ENCODE results near the gene TREH. TPM values are rescaled to one million over a fixed set of nuclear protein-coding genes. Genes with fewer than 3 reads are reported as not detected.
A peak's percentile ranks its signal among the peaks of the same experiment; 100 is the strongest.

The TREH gene
- total and polyA plus RNA-seq, 2 experiments from 2014 or later = 0.36 TPM; not detected in 1

DNA sequence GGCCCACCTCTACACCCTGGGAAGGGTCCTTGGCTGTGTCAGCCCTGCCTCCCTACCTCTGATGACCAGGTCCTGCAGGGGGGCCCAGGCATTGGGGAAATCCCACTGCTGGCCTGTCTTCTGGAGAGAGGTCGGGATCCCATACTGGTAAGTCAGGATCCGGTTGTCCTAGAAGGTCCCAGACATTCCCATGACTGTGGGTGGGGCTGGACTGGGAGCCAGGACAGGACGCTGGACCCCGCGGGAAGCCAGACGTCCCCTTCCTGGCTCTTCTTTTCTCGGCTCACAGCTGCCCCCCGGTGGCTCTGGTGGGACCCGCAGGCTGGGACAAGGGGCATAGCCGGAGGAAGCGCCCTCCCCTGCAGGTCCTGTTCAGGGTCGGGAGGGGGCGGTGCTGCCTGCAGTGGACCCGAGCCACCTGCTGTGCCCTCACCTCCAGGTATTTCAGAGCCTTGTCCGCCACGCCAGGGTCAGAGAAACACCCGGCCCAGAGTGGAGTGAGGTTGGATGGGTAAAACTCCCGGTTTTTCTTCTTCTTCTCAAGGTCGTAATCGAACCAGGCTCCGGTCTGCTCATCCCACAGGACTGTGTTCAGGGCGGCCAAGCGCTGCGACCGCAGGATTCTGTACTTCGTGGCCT, 20.0 kb downstream of the TREH start:
- Mint-ChIP-seq H3K27ac (no peak overlapping the region), H3K27me3 (ENCODE audit: insufficient read depth, low read depth, poor library complexity) (peaks cover 23% of the 10 kb centered on the region), H3K36me3 (ENCODE audit: low read depth) (peaks cover 4% of the 10 kb centered on the region; the same call in 1 of the 3 replicates), H3K4me3 (no peak overlapping the region), H3K4me1 (peaks cover 32% of the 10 kb centered on the region), H3K9me3 (no peaks in the 10 kb centered on the region)
- Histone ChIP-seq H3K79me2 (replicated peaks; ENCODE audit: insufficient read depth) (no peaks in the 10 kb centered on the region), H3K36me3 (ENCODE audit: insufficient read depth) (0 out of 2 replicates have a peak, but pooled peaks cover 3% of the 10 kb centered on the region), H3K4me2 (peak overlapping the region; percentile 77), H3K4me3 (peak overlapping the region; percentile 36; the same call in 1 of the 2 replicates), H3F3A (replicated peaks; ENCODE audit: low read depth) (peaks cover 10% of the 10 kb centered on the region; the same call in 1 of the 2 replicates), H3K27me3 (ENCODE audit: insufficient read depth) (no peaks in the 10 kb centered on the region), H3K9me2 (ENCODE audit: insufficient read depth) (no peaks in the 10 kb centered on the region), H2AFZ (peak overlapping the region; percentile 59; the same call in 1 of the 2 replicates), H4K20me1 (replicated peaks; ENCODE audit: insufficient read depth) (peaks cover 4% of the 10 kb centered on the region; the same call in 1 of the 2 replicates), H3K27ac (ENCODE audit: low read depth) (peak overlapping the region; percentile 80; the same call in 1 of the 2 replicates), H3K4me1 (ENCODE audit: insufficient read depth) (peaks cover 27% of the 10 kb centered on the region)
- peak; percentile 98 for DNase-seq (ENCODE audit: low spot score)
- TF ChIP-seq ETS1 (IDR thresholded peaks at IDR 0.05) (0 out of 2 replicates have a peak, but pooled peaks have one; percentile 22), NANOG (IDR thresholded peaks at IDR 0.05; ENCODE audit: borderline replicate concordance) (no peak)
- TF ChIP-seq, protein P1, sequence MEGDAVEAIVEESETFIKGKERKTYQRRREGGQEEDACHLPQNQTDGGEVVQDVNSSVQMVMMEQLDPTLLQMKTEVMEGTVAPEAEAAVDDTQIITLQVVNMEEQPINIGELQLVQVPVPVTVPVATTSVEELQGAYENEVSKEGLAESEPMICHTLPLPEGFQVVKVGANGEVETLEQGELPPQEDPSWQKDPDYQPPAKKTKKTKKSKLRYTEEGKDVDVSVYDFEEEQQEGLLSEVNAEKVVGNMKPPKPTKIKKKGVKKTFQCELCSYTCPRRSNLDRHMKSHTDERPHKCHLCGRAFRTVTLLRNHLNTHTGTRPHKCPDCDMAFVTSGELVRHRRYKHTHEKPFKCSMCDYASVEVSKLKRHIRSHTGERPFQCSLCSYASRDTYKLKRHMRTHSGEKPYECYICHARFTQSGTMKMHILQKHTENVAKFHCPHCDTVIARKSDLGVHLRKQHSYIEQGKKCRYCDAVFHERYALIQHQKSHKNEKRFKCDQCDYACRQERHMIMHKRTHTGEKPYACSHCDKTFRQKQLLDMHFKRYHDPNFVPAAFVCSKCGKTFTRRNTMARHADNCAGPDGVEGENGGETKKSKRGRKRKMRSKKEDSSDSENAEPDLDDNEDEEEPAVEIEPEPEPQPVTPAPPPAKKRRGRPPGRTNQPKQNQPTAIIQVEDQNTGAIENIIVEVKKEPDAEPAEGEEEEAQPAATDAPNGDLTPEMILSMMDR (conservative IDR thresholded peaks at IDR 0.05; ENCODE audit: low read depth in 2 of 2) = peak; percentile 78 to 97
- peak; percentile 80 for ATAC-seq

GRCh38 chr11:118658429-118659313, 20.8 kb downstream of the TREH start:
- Histone ChIP-seq H3K4me2 (peak overlapping the region; percentile 65), H3F3A (replicated peaks; ENCODE audit: low read depth) (peaks cover 10% of the 10 kb centered on the region; the same call in 1 of the 2 replicates), H4K20me1 (replicated peaks; ENCODE audit: insufficient read depth) (peaks cover 4% of the 10 kb centered on the region; the same call in 1 of the 2 replicates), H3K36me3 (ENCODE audit: insufficient read depth) (0 out of 2 replicates have a peak, but pooled peaks cover 3% of the 10 kb centered on the region), H3K79me2 (replicated peaks; ENCODE audit: insufficient read depth) (no peaks in the 10 kb centered on the region), H3K4me1 (ENCODE audit: insufficient read depth) (peaks cover 21% of the 10 kb centered on the region), H3K4me3 (peak overlapping the region; percentile 36; the same call in 1 of the 2 replicates), H3K27me3 (ENCODE audit: insufficient read depth) (no peaks in the 10 kb centered on the region), H3K9me2 (ENCODE audit: insufficient read depth) (no peaks in the 10 kb centered on the region), H2AFZ (no peak overlapping the region), H3K27ac (ENCODE audit: low read depth) (peak overlapping the region; percentile 80; the same call in 1 of the 2 replicates)
- H3K27ac Mint-ChIP-seq = no peak overlapping the region
- H3K4me1 Mint-ChIP-seq = peaks cover 32% of the 10 kb centered on the region
- ATAC-seq (peak; percentile 33), DNase-seq (ENCODE audit: low spot score) (peak; percentile 40)
- H3K4me3 Mint-ChIP-seq = no peak overlapping the region
- peaks cover 6% of the 10 kb centered on the region for H3K36me3 Mint-ChIP-seq (ENCODE audit: low read depth)
- no peaks in the 10 kb centered on the region for H3K9me3 Mint-ChIP-seq
- peaks cover 23% of the 10 kb centered on the region for H3K27me3 Mint-ChIP-seq (ENCODE audit: insufficient read depth, low read depth, poor library complexity)
- TF ChIP-seq, protein P2, sequence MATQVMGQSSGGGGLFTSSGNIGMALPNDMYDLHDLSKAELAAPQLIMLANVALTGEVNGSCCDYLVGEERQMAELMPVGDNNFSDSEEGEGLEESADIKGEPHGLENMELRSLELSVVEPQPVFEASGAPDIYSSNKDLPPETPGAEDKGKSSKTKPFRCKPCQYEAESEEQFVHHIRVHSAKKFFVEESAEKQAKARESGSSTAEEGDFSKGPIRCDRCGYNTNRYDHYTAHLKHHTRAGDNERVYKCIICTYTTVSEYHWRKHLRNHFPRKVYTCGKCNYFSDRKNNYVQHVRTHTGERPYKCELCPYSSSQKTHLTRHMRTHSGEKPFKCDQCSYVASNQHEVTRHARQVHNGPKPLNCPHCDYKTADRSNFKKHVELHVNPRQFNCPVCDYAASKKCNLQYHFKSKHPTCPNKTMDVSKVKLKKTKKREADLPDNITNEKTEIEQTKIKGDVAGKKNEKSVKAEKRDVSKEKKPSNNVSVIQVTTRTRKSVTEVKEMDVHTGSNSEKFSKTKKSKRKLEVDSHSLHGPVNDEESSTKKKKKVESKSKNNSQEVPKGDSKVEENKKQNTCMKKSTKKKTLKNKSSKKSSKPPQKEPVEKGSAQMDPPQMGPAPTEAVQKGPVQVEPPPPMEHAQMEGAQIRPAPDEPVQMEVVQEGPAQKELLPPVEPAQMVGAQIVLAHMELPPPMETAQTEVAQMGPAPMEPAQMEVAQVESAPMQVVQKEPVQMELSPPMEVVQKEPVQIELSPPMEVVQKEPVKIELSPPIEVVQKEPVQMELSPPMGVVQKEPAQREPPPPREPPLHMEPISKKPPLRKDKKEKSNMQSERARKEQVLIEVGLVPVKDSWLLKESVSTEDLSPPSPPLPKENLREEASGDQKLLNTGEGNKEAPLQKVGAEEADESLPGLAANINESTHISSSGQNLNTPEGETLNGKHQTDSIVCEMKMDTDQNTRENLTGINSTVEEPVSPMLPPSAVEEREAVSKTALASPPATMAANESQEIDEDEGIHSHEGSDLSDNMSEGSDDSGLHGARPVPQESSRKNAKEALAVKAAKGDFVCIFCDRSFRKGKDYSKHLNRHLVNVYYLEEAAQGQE (IDR thresholded peaks at IDR 0.05; ENCODE audit: unreplicated experiment) = no peak
